GM19240 (cell line): ENCODE measurements around the gene DRC3.
A peak's percentile ranks its signal among the peaks of the same experiment; 100 is the strongest.
"Not testable (repeated sequence)": the region's sequence is repeated elsewhere in the genome, so short reads cannot be mapped to it uniquely, and the experiment has no call there.

Experiments used
- DNase-seq: peaks from one replicate; pipeline ENCODE4 v3.0.0; 2011; ENCODE audit warnings: low spot score; ENCODE audit not compliant: insufficient read length

DRC3 gene

GRCh38 chr17:17972126-17972951 is at the start of gene DRC3, which contains the start of gene TOM1L2:
TSS of gene DRC3 (plus strand) at chr17:17972862. CDS start at chr17:17977599, 4,737 bp downstream.
TSS of gene TOM1L2 (minus strand) at chr17:17972400. CDS start at chr17:17972313, 87 bp downstream.
- peak; percentile 100 for DNase-seq

- no peak for DNase-seq
These were observed 48.4 kb upstream of the DRC3 start for GRCh38 chr17:17924131-17924856.

- no peak for DNase-seq
These were observed 47.8 kb upstream of the DRC3 start for GRCh38 chr17:17924857-17925250.

- DNase-seq: no peak
These were observed 46.6 kb upstream of the DRC3 start for GRCh38 chr17:17926036-17926435.

- DNase-seq: no peak
These were observed 45.7 kb upstream of the DRC3 start for GRCh38 chr17:17926840-17927449.

- no peak for DNase-seq
These were observed 44.0 kb upstream of the DRC3 start for GRCh38 chr17:17928398-17929287.

GRCh38 chr17:17929655-17930380 is 42.8 kb upstream of the DRC3 start:
- DNase-seq: no peak

GRCh38 chr17:17930674-17931073 is 42.0 kb upstream of the DRC3 start:
- DNase-seq: no peak

GRCh38 chr17:17931159-17931558 is 41.5 kb upstream of the DRC3 start:
- DNase-seq: no peak

GRCh38 chr17:17933775-17934174 is 38.9 kb upstream of the DRC3 start:
- DNase-seq: no peak

GRCh38 chr17:17934214-17934613 is 38.4 kb upstream of the DRC3 start:
- DNase-seq: no peak

- no peak for DNase-seq
These were observed 37.9 kb upstream of the DRC3 start for GRCh38 chr17:17934806-17935205.

- DNase-seq: no peak
These were observed 37.1 kb upstream of the DRC3 start for GRCh38 chr17:17935321-17936271.

- no peak for DNase-seq
These were observed 35.3 kb upstream of the DRC3 start for GRCh38 chr17:17937201-17937853.

GRCh38 chr17:17937958-17938357 is 34.7 kb upstream of the DRC3 start:
- no peak for DNase-seq

- DNase-seq: no peak
These were observed 34.1 kb upstream of the DRC3 start for GRCh38 chr17:17938388-17939107.

GRCh38 chr17:17939941-17940340 is 32.7 kb upstream of the DRC3 start:
- not testable (repeated sequence) for DNase-seq

- DNase-seq: no peak
These were observed 32.2 kb upstream of the DRC3 start for GRCh38 chr17:17940441-17940911.
